ENCODE measurements around the gene NDUFAB1. TPM values are rescaled to one million over a fixed set of nuclear protein-coding genes. Genes with fewer than 3 reads are reported as not detected.

The NDUFAB1 gene
- total RNA-seq: 10 to 100 TPM; 47.8 to 77.8 (median 56.7) TPM

GRCh38 chr16:23595951-23596720 lies at the start of gene NDUFAB1:
Gene NDUFAB1, minus strand, starts transcription at chr16:23596316. Its CDS starts 26 bp downstream, at chr16:23596290.
- DNase-seq (ENCODE audit: low spot score in 2 of 2): peak; percentile 84 to 97
- TF ChIP-seq POLR2A (IDR thresholded peaks at IDR 0.05): no peak
- TF ChIP-seq CTCF (IDR thresholded peaks at IDR 0.05): peak in 2 of 3 donors; percentile 60 to 95
- WGBS, 2 donors: 2 to 5% methylated on average over 20 to 46 of the region's 67 CpGs
- H3K4me3 ChIP-seq (ENCODE audit: low read depth, poor library complexity, severe bottlenecking): peak within 1 kb of the TSS; percentile 98
- intact Hi-C loops (cut with DNase I; ENCODE audit: low total_unique reads): no loop called here

- intact Hi-C loops (cut with DNase I; ENCODE audit: low total_unique reads): no loop called here
- WGBS, 2 donors: 72 to 79% methylated on average over 14 of the region's 14 CpGs
- DNase-seq (ENCODE audit: low spot score in 2 of 2): no peak
- no peak for TF ChIP-seq CTCF (IDR thresholded peaks at IDR 0.05)
- TF ChIP-seq POLR2A (IDR thresholded peaks at IDR 0.05): no peak
- H3K4me3 ChIP-seq (ENCODE audit: low read depth, poor library complexity, severe bottlenecking): no peak overlapping the region
Observed at GRCh38 chr16:23642246-23642774, 46.2 kb upstream of the NDUFAB1 start.

GRCh38 chr16:23640931-23641765 lies 45.0 kb upstream of the NDUFAB1 start, which contains the start of the genes DCTN5 and PALB2:
Gene DCTN5, plus strand, starts transcription at chr16:23641466. Its CDS starts 77 bp downstream, at chr16:23641543.
Gene PALB2, minus strand, starts transcription at chr16:23641310. Its CDS starts 153 bp downstream, at chr16:23641157.
- intact Hi-C loops (cut with DNase I; ENCODE audit: low total_unique reads): no loop called here
- DNase-seq (ENCODE audit: low spot score in 2 of 2): peak; percentile 92 to 98
- WGBS, 2 donors: 0 to 1% methylated on average over 30 to 64 of the region's 64 CpGs
- H3K4me3 ChIP-seq (ENCODE audit: low read depth, poor library complexity, severe bottlenecking): peak within 1 kb of the TSS; percentile 89
- TF ChIP-seq POLR2A (IDR thresholded peaks at IDR 0.05): no peak
- TF ChIP-seq CTCF (IDR thresholded peaks at IDR 0.05): no peak

- no peak for TF ChIP-seq POLR2A (IDR thresholded peaks at IDR 0.05)
- no peak for TF ChIP-seq CTCF (IDR thresholded peaks at IDR 0.05)
- 0 to 1% methylated on average over 8 of the region's 8 CpGs for WGBS, 2 donors
- intact Hi-C loops (cut with DNase I; ENCODE audit: low total_unique reads): no loop called here
- DNase-seq (ENCODE audit: low spot score in 2 of 2): no peak
- peak overlapping the region; percentile 89 for H3K4me3 ChIP-seq (ENCODE audit: low read depth, poor library complexity, severe bottlenecking)
Observed at GRCh38 chr16:23640615-23640930, 44.5 kb upstream of the NDUFAB1 start.

GRCh38 chr16:23635958-23636357 lies 39.8 kb upstream of the NDUFAB1 start:
- no peak overlapping the region for H3K4me3 ChIP-seq (ENCODE audit: low read depth, poor library complexity, severe bottlenecking)
- DNase-seq (ENCODE audit: low spot score in 2 of 2): no peak
- TF ChIP-seq CTCF (IDR thresholded peaks at IDR 0.05) (no peak), POLR2A (IDR thresholded peaks at IDR 0.05) (no peak)
- intact Hi-C loops (cut with DNase I; ENCODE audit: low total_unique reads): no loop called here
